Activated B cell treated with CpG ODN at 0.5 μM for 24 hours (primary cell): ENCODE measurements around the gene TMEM35B. TPM values are rescaled to one million over a fixed set of nuclear protein-coding genes. Genes with fewer than 3 reads are reported as not detected.

Source experiments
- ATAC-seq: fragments of 200-7000 bp; cut with Tn5 transposase; one replicate; pipeline ENCODE4 v1.10.0; 2021; ENCODE audit warnings: low read depth, mild to moderate bottlenecking, moderate library complexity
- CTCF ChIA-PET: fragments of 350-600 bp; sonication (Branson Sonifier 250); formaldehyde crosslinking; loops from one replicate; lab custom pipeline; 2021; ENCODE audit warnings: antibody characterized with exemption; lab: Charles Lee
- POLR2A ChIA-PET: fragments of 350-600 bp; sonication (Branson Sonifier 250); formaldehyde crosslinking; loops from one replicate; lab custom pipeline; 2021; ENCODE audit warnings: antibody characterized with exemption; lab: Charles Lee
- DNase-seq: peaks from one replicate; pipeline ENCODE4 v3.0.0; 2022
- H3K27ac Mint-ChIP-seq: one replicate; pipeline ENCODE4 v1.8.0; 2020; ENCODE audit warnings: mixed read lengths
- H3K27me3 Mint-ChIP-seq: one replicate; pipeline ENCODE4 v1.8.0; 2021; ENCODE audit warnings: mixed read lengths
- H3K36me3 Mint-ChIP-seq: one replicate; pipeline ENCODE4 v1.8.0; 2021; ENCODE audit warnings: low read depth, mixed read lengths
- H3K4me1 Mint-ChIP-seq: one replicate; pipeline ENCODE4 v1.8.0; 2021; ENCODE audit warnings: mixed read lengths
- H3K4me3 Mint-ChIP-seq: one replicate; pipeline ENCODE4 v1.8.0; 2020; ENCODE audit warnings: mild to moderate bottlenecking, mixed read lengths
- H3K9me3 Mint-ChIP-seq: one replicate; pipeline ENCODE4 v1.8.0; 2020; ENCODE audit warnings: mixed read lengths
- CTCF ChIP-seq: fragments of 200-600 bp; IDR thresholded peaks from one replicate; pipeline ENCODE4 v1.8.0; 2022; ENCODE audit warnings: antibody characterized with exemption, mild to moderate bottlenecking
- intact Hi-C: fragments of 100-400 bp; cut with micrococcal nuclease; formaldehyde crosslinking; loops from one replicate; pipeline ENCODE4 v1.15.1; 2024
- total RNA-seq: library from RNA; stranded (reverse); gene quantifications from 2 replicates; pipeline ENCODE4 v1.2.3, GENCODE V29; 2022

Gene TMEM35B
- total RNA-seq, 1 donor from 2014 or later, result 16.7 TPM

- peaks cover 45% of the 10 kb centered on the region for H3K4me1 Mint-ChIP-seq
- no peak for ATAC-seq
- CTCF ChIA-PET, result interaction anchor here (1.6 kb wide), 1 partner anchor 118 kb away, joined by 8 read pairs; no protein-coding TSS in a partner anchor
Measured at GRCh38 chr1:34984435-34984792, 733 bp downstream of the TMEM35B start.

GRCh38 chr1:34983700-34984355 lies 1.3 kb downstream of the TMEM35B start:
- Mint-ChIP-seq H3K27ac (peak overlapping the region; percentile 89), H3K4me3 (peak overlapping the region; percentile 97), H3K27me3 (no peaks in the 10 kb centered on the region), H3K36me3 (peaks cover 33% of the 10 kb centered on the region), H3K9me3 (no peaks in the 10 kb centered on the region), H3K4me1 (peaks cover 45% of the 10 kb centered on the region)
- ChIA-PET CTCF (interaction anchor here (1.0 to 1.6 kb wide), 2 partner anchors 118 to 125 kb away, joined by 3 to 8 read pairs; partner anchors contain the start of gene SMIM12), POLR2A (interaction anchor here (0.6 to 2.4 kb wide), 7 partner anchors 38 to 284 kb away, joined by 4 to 19 read pairs (median 9); partner anchors contain the start of genes SFPQ, SMIM12, ZMYM1 and ZMYM4)
- no peak for TF ChIP-seq CTCF
- intact Hi-C loops, result loop anchor here (2.0 to 5.0 kb wide), 2 partner anchors 47 to 57 kb away; partner anchors contain the start of genes DLGAP3 and ZMYM6
- ATAC-seq (no peak), DNase-seq (no peak)

More at GRCh38 chr1:34984435-34984792, 733 bp downstream of the TMEM35B start:
- intact Hi-C loops, result loop anchor here (2.0 to 5.0 kb wide), 2 partner anchors 46 to 57 kb away; partner anchors contain the start of genes DLGAP3 and ZMYM6
- TF ChIP-seq CTCF, result no peak
- no peaks in the 10 kb centered on the region for H3K27me3 Mint-ChIP-seq
- no peaks in the 10 kb centered on the region for H3K9me3 Mint-ChIP-seq
- peak overlapping the region; percentile 89 for H3K27ac Mint-ChIP-seq
- peak overlapping the region; percentile 97 for H3K4me3 Mint-ChIP-seq
- H3K36me3 Mint-ChIP-seq, result peaks cover 33% of the 10 kb centered on the region
- POLR2A ChIA-PET, result interaction anchor here (0.6 to 2.4 kb wide), 14 partner anchors 28 to 1329 kb away, joined by 3 to 19 read pairs (median 5); partner anchors contain the start of genes SFPQ, SMIM12, TRAPPC3 and ZMYM1
- no peak for DNase-seq

GRCh38 chr1:34982820-34983376 lies 2.2 kb downstream of the TMEM35B start:
- Mint-ChIP-seq H3K36me3 (peaks cover 30% of the 10 kb centered on the region), H3K4me1 (peaks cover 45% of the 10 kb centered on the region), H3K4me3 (peak overlapping the region; percentile 70), H3K27me3 (no peaks in the 10 kb centered on the region), H3K9me3 (no peaks in the 10 kb centered on the region), H3K27ac (peak overlapping the region; percentile 30)
- TF ChIP-seq CTCF, result no peak
- no peak for DNase-seq
- CTCF ChIA-PET, result interaction anchor here (1.0 kb wide), 1 partner anchor 124 kb away, joined by 3 read pairs; the partner anchor contains the start of gene SMIM12
- POLR2A ChIA-PET, result interaction anchor here (0.8 to 1.4 kb wide), 4 partner anchors 49 to 210 kb away, joined by 3 to 4 read pairs (median 3); partner anchors contain the start of genes DLGAP3, SFPQ, ZMYM1 and ZMYM6
- ATAC-seq, result peak; percentile 32
- intact Hi-C loops, result loop anchor here (5.0 kb wide), 1 partner anchor 56 kb away; the partner anchor contains the start of gene DLGAP3

- ATAC-seq (peak; percentile 35), DNase-seq (no peak)
- Mint-ChIP-seq H3K27me3 (no peaks in the 10 kb centered on the region), H3K4me1 (peaks cover 44% of the 10 kb centered on the region), H3K27ac (peak overlapping the region; percentile 65), H3K36me3 (peaks cover 32% of the 10 kb centered on the region), H3K4me3 (no peak overlapping the region), H3K9me3 (no peaks in the 10 kb centered on the region)
- TF ChIP-seq CTCF, result no peak
- intact Hi-C loops, result loop anchor here (2.0 to 5.0 kb wide), 2 partner anchors 53 to 212 kb away; partner anchors contain the start of genes DLGAP3 and SFPQ
- CTCF ChIA-PET, result no interaction called here
- POLR2A ChIA-PET, result interaction anchor here (0.9 kb wide), 1 partner anchor 99 kb away, joined by 4 read pairs; the partner anchor contains the start of gene ZMYM1
Measured at GRCh38 chr1:34980715-34981114, 4.4 kb downstream of the TMEM35B start.
